SKM-1 (cell line): ENCODE results near the gene WDFY3.
"Not testable (repeated sequence)": the region's sequence is repeated elsewhere in the genome, so short reads cannot be mapped to it uniquely, and the experiment has no call there.

ENCODE experiments used
- DNase-seq: peaks from one replicate; lab custom pipeline; 2025; ENCODE audit not compliant: unreplicated experiment; lab: John Stamatoyannopoulos, UW

WDFY3 gene

DNA sequence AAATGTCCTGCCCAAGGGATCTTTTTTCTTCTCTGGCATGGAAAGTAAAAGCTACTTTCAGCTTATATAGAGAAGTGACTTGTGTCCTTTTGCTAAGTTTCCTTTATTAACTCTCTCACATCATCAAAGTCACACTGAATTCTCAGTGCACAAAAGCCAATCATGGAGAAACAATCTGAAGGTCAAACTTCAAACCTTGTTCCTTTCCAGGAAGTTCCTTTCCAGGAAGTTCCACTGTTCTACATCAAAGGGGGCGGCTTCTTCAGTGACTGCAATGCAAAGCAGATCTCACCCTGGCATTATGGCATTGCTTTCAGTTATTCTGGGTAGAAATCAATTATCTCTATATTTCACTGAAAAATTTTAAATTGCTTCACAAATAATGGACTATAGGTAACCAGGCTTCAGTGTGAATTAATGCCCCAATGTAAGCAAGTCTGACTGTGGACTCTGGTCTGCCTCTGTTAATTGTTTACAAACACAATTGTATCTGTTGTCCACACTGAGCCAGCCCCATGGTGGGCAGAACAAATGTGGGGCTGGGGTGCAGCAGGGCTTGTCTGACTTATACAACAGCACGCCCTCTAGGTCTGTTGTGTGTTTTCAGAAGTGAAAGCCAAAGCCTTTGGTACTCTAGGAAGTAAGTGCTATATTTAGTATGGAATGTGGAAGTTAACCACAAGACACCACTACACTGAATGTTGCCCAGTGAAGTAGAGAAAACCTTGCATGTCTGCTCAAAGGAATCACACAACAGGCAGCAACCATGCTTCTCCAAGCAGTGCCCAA is 284.8 kb downstream of the WDFY3 start:
- DNase-seq: peak; percentile 50

- no peak for DNase-seq
Measured at GRCh38 chr4:84680956-84681355, 285.5 kb downstream of the WDFY3 start.

- no peak for DNase-seq
Measured at GRCh38 chr4:84678976-84679744, 287.3 kb downstream of the WDFY3 start.

- no peak for DNase-seq
Measured at GRCh38 chr4:84677995-84678394, 288.5 kb downstream of the WDFY3 start.

DNA sequence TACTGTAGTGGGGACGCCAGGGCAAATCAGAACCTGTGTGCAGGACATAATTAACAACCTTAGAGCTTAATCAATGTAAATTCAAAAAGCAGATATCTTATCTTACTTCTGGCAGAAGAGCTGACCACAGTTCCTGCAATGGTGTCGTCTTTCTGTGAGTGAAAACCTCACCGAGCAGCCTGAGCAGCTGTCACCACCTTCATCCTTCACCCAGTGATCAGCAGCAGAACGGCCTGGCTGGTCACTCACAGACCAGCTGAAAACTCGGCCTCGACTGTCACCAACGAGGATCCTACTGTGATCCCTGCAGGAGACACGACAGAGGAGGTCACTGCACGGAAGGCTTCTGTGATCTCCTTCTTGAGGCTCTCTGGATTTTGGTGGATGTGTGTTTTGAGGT is 289.4 kb downstream of the WDFY3 start:
- no peak for DNase-seq

GRCh38 chr4:84673475-84674240 is 292.8 kb downstream of the WDFY3 start:
- DNase-seq: no peak

GRCh38 chr4:84672177-84672576 is 294.3 kb downstream of the WDFY3 start:
- DNase-seq: no peak

DNA sequence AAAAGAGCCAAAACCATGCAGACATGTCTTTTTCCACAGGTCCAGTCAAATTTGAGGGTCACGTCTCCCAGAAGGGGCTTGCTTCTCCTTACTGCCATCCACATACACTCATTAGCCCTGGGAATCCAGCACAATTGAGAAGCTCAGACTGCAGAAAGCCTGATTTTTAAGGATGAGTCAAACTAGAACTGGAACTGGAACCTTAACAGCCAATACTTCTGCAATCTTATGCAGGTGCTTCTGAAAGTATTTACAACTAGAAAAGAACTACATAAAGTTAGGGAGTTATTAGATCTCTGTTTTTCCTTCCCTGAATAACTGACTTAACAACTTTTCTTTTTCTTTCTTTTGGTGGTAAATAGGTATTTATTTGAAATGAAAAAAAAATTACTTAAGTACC is 297.3 kb downstream of the WDFY3 start:
- DNase-seq: no peak

DNA sequence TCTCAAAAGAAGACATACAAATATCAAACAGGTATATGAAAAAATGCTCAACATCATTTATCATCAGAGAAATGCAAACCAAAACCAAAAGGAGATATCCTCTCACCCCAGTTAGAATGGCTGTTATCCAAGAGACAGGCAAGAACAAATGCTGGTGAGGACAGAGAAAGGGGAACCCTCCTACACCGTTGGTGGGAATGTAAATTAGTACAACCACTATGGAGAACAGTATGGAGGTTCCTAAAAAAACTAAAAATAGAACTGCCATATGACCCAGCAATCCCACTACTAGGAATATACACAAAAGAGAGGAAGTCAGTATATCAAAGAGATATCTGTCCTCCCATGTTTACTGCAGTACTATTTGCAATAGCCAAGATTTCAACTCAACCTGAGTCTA is 300.1 kb downstream of the WDFY3 start:
- DNase-seq: no peak

- DNase-seq: not testable (repeated sequence)
Measured at GRCh38 chr4:84664767-84665166, 301.7 kb downstream of the WDFY3 start.

DNA sequence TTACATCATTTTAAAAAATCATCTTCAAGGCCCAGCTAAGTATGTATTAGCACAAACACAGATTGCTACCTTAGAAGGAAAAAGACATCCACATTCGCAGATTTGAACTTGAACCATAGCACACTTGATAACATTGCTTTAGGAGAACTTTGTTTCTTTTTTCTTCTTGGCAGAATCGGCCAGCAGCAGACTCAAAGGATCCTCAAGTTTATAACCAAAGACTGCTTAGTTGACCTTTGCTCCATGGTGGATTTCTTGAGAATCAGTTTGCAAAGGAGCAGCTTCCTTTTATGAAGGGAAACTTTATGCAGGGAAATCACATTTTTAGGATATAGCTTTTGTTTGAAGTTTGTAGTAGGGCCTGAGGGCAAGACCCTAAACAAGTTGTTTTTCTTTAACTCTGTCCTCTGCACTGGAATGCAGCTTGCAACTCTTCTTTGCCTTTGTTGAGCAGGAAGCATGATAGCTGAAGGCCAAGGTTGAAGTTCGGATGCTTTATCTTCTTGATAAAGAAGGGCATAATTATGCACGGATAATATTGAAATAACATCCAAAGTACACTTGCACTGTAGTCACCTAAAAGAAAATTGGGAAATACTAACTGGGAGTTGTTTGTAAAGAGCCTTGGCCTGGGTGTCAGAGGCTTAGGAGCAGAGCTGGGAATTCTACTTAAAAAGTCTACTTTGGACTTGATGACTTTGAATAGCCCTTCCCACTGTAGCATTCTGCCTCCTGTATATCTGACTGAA is 305.1 kb downstream of the WDFY3 start:
- DNase-seq: no peak

- DNase-seq: no peak
Measured at GRCh38 chr4:84660606-84661005, 305.9 kb downstream of the WDFY3 start.

DNA sequence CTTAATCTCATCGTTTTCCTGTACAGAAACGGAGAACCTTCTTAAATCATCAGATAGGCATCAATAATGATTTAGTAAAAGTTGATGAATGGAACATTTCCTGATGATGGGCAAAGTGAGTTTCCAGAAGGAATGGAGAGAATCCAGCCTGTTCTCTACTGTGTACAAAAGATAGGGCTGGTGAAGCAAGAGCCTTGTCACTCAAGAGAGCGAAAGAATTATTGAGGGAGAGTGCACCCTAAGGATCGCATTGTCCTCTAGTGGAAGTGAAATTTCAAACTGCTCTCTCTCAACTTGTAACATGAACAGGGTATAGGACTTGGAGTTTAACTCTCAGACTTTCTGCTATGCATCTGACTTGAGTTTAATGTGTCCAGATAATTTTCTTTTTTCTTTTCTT is 314.0 kb downstream of the WDFY3 start:
- no peak for DNase-seq

GRCh38 chr4:84651499-84651898 is 315.0 kb downstream of the WDFY3 start:
- DNase-seq: no peak

- DNase-seq: no peak
Measured at GRCh38 chr4:84648863-84649647, 317.4 kb downstream of the WDFY3 start.

- no peak for DNase-seq
Measured at GRCh38 chr4:84648178-84648577, 318.3 kb downstream of the WDFY3 start.

- no peak for DNase-seq
Measured at GRCh38 chr4:84647312-84647884, 319.1 kb downstream of the WDFY3 start.

DNA sequence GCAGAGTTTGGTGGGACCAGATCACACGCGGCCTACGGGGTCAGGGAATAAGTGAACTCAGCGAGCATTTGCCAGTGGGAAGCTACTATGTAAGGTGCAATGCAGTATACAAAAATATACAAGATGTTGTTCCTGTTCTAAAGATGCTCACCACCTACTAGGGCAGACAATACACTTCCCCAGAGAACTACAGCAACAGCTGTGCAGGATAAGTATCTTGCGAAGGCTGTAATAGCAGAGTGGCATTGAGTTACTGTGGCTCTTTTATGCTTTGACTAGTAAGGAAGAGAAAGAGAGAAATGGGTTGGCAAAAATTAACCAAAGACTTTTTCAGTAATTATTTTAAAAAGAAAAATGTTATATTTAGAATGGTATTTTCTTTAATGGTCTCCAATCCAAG is 322.4 kb downstream of the WDFY3 start:
- DNase-seq: no peak

GRCh38 chr4:84639145-84639544 is 327.3 kb downstream of the WDFY3 start:
- DNase-seq: no peak

DNA sequence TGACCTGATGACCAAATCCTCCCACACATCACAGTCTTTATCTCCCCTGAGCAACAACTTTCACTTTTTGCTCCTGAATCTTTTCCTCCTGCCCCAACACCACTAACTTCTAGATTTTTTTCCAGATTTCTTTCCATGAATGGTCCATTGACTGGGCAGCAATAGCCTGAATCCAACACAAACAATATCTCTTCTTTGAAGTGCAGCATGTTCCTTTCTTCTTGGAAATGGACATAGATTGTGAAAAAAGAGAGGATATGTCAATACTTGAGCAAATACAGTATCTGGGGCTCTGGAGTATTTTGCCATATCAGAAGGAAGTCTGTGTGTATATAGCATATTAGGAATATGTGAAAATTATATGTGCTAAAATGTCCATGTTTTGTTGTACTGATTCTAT is 328.4 kb downstream of the WDFY3 start:
- no peak for DNase-seq
